Stimulated activated effector memory CD8-positive, alpha-beta T cell treated with anti-CD3 and anti-CD28 coated beads, Interleukin-12 subunit alpha, Interleukin-12 subunit beta, amount 100 ng/mL, for 72 hours (primary cell): Measurements from ENCODE around the gene DYSF.
A peak's percentile ranks its signal among the peaks of the same experiment; 100 is the strongest.

Source experiments
- ATAC-seq: fragments of 150-1000 bp; cut with Tn5 transposase; 2 replicates; pipeline ENCODE4 v1.10.0; 2021
- DNase-seq, 2 donors: peaks; one replicate each; pipeline ENCODE4 v3.0.0; 2021 to 2022; ENCODE audit warnings: low spot score in 2 of 2
- H3K27ac Mint-ChIP-seq: one replicate; pipeline ENCODE4 v1.8.0; 2022; ENCODE audit warnings: mild to moderate bottlenecking, mixed read lengths
- H3K36me3 Mint-ChIP-seq: one replicate; pipeline ENCODE4 v1.8.0; 2022; ENCODE audit warnings: mild to moderate bottlenecking, mixed read lengths
- H3K4me1 Mint-ChIP-seq: one replicate; pipeline ENCODE4 v1.8.0; 2022; ENCODE audit warnings: mixed read lengths
- H3K4me3 Mint-ChIP-seq: one replicate; pipeline ENCODE4 v1.8.0; 2022; ENCODE audit warnings: mild to moderate bottlenecking, mixed read lengths
- H3K9me3 Mint-ChIP-seq: one replicate; pipeline ENCODE4 v1.8.0; 2022; ENCODE audit warnings: mixed read lengths

Gene DYSF

GRCh38 chr2:71566372-71566771 is 113.0 kb downstream of the DYSF start:
- Mint-ChIP-seq H3K36me3 (no peaks in the 10 kb centered on the region), H3K4me3 (no peak overlapping the region), H3K4me1 (no peaks in the 10 kb centered on the region), H3K27ac (no peak overlapping the region), H3K9me3 (no peaks in the 10 kb centered on the region)
- no peak for ATAC-seq
- DNase-seq: no peak

GRCh38 chr2:71567625-71568024 is 114.3 kb downstream of the DYSF start:
- no peaks in the 10 kb centered on the region for H3K9me3 Mint-ChIP-seq
- ATAC-seq: peak; percentile 8
- no peak overlapping the region for H3K27ac Mint-ChIP-seq
- no peaks in the 10 kb centered on the region for H3K4me1 Mint-ChIP-seq
- DNase-seq: no peak
- no peak overlapping the region for H3K4me3 Mint-ChIP-seq
- no peaks in the 10 kb centered on the region for H3K36me3 Mint-ChIP-seq

- no peak for DNase-seq
- H3K4me1 Mint-ChIP-seq: no peaks in the 10 kb centered on the region
- no peaks in the 10 kb centered on the region for H3K36me3 Mint-ChIP-seq
- no peak overlapping the region for H3K4me3 Mint-ChIP-seq
- no peaks in the 10 kb centered on the region for H3K9me3 Mint-ChIP-seq
- no peak for ATAC-seq
- no peak overlapping the region for H3K27ac Mint-ChIP-seq
These were observed 114.7 kb downstream of the DYSF start for GRCh38 chr2:71568103-71568502.

- no peak overlapping the region for H3K27ac Mint-ChIP-seq
- no peaks in the 10 kb centered on the region for H3K9me3 Mint-ChIP-seq
- no peak overlapping the region for H3K4me3 Mint-ChIP-seq
- no peaks in the 10 kb centered on the region for H3K4me1 Mint-ChIP-seq
- ATAC-seq: no peak
- no peak for DNase-seq
- no peaks in the 10 kb centered on the region for H3K36me3 Mint-ChIP-seq
These were observed 117.2 kb downstream of the DYSF start for GRCh38 chr2:71570511-71570910.

GRCh38 chr2:71570951-71571460 is 117.6 kb downstream of the DYSF start:
- Mint-ChIP-seq H3K9me3 (no peaks in the 10 kb centered on the region), H3K4me3 (no peak overlapping the region), H3K27ac (no peak overlapping the region), H3K4me1 (no peaks in the 10 kb centered on the region), H3K36me3 (no peaks in the 10 kb centered on the region)
- ATAC-seq (no peak), DNase-seq (no peak)

- Mint-ChIP-seq H3K27ac (no peak overlapping the region), H3K4me1 (no peaks in the 10 kb centered on the region), H3K9me3 (no peaks in the 10 kb centered on the region), H3K36me3 (no peaks in the 10 kb centered on the region), H3K4me3 (no peak overlapping the region)
- ATAC-seq (no peak), DNase-seq (no peak)
These were observed 118.6 kb downstream of the DYSF start for GRCh38 chr2:71571945-71572344.

- Mint-ChIP-seq H3K36me3 (no peaks in the 10 kb centered on the region), H3K4me1 (no peaks in the 10 kb centered on the region), H3K9me3 (no peaks in the 10 kb centered on the region), H3K4me3 (no peak overlapping the region), H3K27ac (no peak overlapping the region)
- DNase-seq (no peak), ATAC-seq (no peak)
These were observed 122.6 kb downstream of the DYSF start for GRCh38 chr2:71575966-71576365.

GRCh38 chr2:71576541-71576940 is 123.2 kb downstream of the DYSF start:
- H3K27ac Mint-ChIP-seq: no peak overlapping the region
- no peaks in the 10 kb centered on the region for H3K36me3 Mint-ChIP-seq
- DNase-seq (no peak), ATAC-seq (no peak)
- H3K4me1 Mint-ChIP-seq: no peaks in the 10 kb centered on the region
- H3K4me3 Mint-ChIP-seq: no peak overlapping the region
- no peaks in the 10 kb centered on the region for H3K9me3 Mint-ChIP-seq

GRCh38 chr2:71577209-71577608 is 123.8 kb downstream of the DYSF start:
- Mint-ChIP-seq H3K27ac (no peak overlapping the region), H3K4me1 (no peaks in the 10 kb centered on the region), H3K9me3 (no peaks in the 10 kb centered on the region), H3K4me3 (no peak overlapping the region), H3K36me3 (no peaks in the 10 kb centered on the region)
- no peak for DNase-seq
- no peak for ATAC-seq

GRCh38 chr2:71578767-71579342 is 125.5 kb downstream of the DYSF start:
- ATAC-seq (no peak), DNase-seq (no peak)
- Mint-ChIP-seq H3K4me3 (no peak overlapping the region), H3K36me3 (no peaks in the 10 kb centered on the region), H3K27ac (no peak overlapping the region), H3K4me1 (no peaks in the 10 kb centered on the region), H3K9me3 (no peaks in the 10 kb centered on the region)

- ATAC-seq (no peak), DNase-seq (no peak)
- H3K4me1 Mint-ChIP-seq: no peaks in the 10 kb centered on the region
- no peak overlapping the region for H3K4me3 Mint-ChIP-seq
- H3K9me3 Mint-ChIP-seq: no peaks in the 10 kb centered on the region
- H3K36me3 Mint-ChIP-seq: no peaks in the 10 kb centered on the region
- no peak overlapping the region for H3K27ac Mint-ChIP-seq
These were observed 127.7 kb downstream of the DYSF start for GRCh38 chr2:71581026-71581425.

GRCh38 chr2:71583876-71584275 is 130.5 kb downstream of the DYSF start:
- no peak overlapping the region for H3K4me3 Mint-ChIP-seq
- H3K4me1 Mint-ChIP-seq: no peaks in the 10 kb centered on the region
- no peak for DNase-seq
- no peaks in the 10 kb centered on the region for H3K36me3 Mint-ChIP-seq
- ATAC-seq: no peak
- no peak overlapping the region for H3K27ac Mint-ChIP-seq
- H3K9me3 Mint-ChIP-seq: no peaks in the 10 kb centered on the region

- DNase-seq (no peak), ATAC-seq (no peak)
- H3K27ac Mint-ChIP-seq: no peak overlapping the region
- no peaks in the 10 kb centered on the region for H3K36me3 Mint-ChIP-seq
- no peaks in the 10 kb centered on the region for H3K9me3 Mint-ChIP-seq
- H3K4me1 Mint-ChIP-seq: no peaks in the 10 kb centered on the region
- H3K4me3 Mint-ChIP-seq: no peak overlapping the region
These were observed 133.1 kb downstream of the DYSF start for GRCh38 chr2:71586471-71586870.

GRCh38 chr2:71587509-71588073 is 134.2 kb downstream of the DYSF start:
- ATAC-seq (no peak), DNase-seq (no peak)
- Mint-ChIP-seq H3K4me3 (no peak overlapping the region), H3K9me3 (no peaks in the 10 kb centered on the region), H3K36me3 (no peaks in the 10 kb centered on the region), H3K27ac (no peak overlapping the region), H3K4me1 (no peaks in the 10 kb centered on the region)

GRCh38 chr2:71588497-71589170 is 135.3 kb downstream of the DYSF start:
- Mint-ChIP-seq H3K4me3 (no peak overlapping the region), H3K9me3 (no peaks in the 10 kb centered on the region), H3K27ac (no peak overlapping the region), H3K4me1 (no peaks in the 10 kb centered on the region), H3K36me3 (no peaks in the 10 kb centered on the region)
- DNase-seq (no peak), ATAC-seq (peak; percentile 2)

- DNase-seq (no peak), ATAC-seq (no peak)
- Mint-ChIP-seq H3K4me1 (no peaks in the 10 kb centered on the region), H3K4me3 (no peak overlapping the region), H3K27ac (no peak overlapping the region), H3K36me3 (no peaks in the 10 kb centered on the region), H3K9me3 (no peaks in the 10 kb centered on the region)
These were observed 136.4 kb downstream of the DYSF start for GRCh38 chr2:71589763-71590162.
